ENCODE results near the gene C1orf226.
"Not testable (repeated sequence)": the region's sequence is repeated elsewhere in the genome, so short reads cannot be mapped to it uniquely, and the experiment has no call there.

C1orf226 gene

DNA sequence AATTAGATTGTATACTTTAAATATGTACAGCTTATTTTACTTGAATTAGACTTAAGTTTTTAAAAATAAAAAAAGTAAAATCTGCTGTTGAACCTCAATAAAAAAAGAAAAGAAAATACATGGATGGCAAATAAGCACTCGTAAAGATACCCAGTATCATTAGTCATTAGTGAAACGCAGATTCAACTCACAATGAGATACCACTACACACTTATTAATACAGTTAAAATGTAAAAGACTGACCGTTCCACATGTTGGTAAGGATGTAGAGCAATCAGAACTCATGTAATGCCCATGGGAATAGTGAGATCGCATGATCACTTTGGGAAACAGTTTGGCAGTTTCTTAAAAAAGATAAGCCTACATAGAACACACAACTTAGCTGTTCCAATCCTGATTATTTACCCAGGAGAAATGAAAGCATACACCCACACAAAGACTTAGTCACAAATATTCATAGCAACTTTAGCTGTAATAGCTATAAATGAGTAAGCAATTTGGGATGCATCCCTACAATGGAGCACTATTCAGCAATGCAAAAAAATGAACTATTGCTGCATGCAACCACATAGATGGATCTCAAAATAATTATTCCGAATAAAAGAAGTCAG is 23.1 kb downstream of the C1orf226 start:
- DNase-seq (ENCODE audit: low read depth in 1 of 2, low spot score in 1 of 2) = no peak

DNA sequence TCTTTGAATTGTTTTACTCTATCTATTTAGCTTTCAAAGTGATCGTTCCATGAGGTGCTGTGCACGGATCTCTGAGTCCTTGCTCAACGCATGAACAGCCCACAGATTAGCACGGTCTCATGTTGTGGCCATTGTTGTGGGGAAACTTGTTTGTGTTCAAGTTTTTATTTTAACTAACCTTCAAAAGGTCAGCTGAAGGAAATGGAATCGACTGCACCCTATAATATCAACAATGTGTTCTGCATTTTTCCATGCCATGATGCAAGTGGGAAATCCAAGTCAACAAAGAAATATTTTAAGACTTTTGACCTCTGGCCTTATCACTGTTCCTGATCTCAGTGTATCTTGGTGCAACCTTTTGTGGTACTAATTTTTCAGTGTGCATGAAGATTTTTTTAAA is 24.3 kb downstream of the C1orf226 start:
- no peak for DNase-seq (ENCODE audit: low read depth in 1 of 2, low spot score in 1 of 2)

DNA sequence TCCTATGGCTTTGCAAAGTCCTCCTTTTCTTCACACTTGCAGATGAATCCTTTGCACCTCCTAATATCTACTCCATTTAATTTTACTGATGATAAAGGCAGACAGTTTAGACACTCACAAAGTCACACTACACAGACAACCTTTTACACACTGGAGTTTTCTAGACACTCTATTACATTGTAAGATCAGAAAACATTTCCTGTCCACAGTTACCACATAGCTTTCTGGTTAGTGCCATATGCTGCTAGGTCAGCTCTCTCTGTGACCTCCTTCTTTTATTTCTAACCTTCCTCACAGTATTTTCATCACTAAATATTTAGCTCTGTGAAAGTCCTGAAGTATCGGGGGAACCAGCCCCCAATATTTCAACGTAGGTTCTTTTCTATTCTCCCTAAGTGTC is 25.3 kb downstream of the C1orf226 start:
- no peak for DNase-seq (ENCODE audit: low read depth in 1 of 2, low spot score in 1 of 2)

DNA sequence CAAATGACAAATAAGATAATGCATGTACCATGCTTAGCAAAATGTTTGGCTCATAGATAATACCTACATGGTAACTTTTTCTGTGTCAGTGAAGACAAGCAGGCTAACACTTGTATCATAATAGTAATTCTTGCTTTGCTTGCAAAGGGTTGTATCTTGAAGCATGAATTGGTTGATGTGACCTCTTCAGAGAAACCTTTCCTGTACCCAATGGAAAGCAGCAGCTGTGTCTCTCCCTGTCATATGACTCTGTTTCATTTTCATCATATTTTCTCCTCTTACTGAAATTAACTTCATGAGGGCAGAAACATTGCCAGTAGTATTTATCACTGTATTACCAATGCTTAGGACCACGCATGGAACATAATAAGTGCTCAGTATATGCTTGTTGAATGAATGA is 26.0 kb downstream of the C1orf226 start:
- DNase-seq (ENCODE audit: low read depth in 1 of 2, low spot score in 1 of 2) = no peak

DNA sequence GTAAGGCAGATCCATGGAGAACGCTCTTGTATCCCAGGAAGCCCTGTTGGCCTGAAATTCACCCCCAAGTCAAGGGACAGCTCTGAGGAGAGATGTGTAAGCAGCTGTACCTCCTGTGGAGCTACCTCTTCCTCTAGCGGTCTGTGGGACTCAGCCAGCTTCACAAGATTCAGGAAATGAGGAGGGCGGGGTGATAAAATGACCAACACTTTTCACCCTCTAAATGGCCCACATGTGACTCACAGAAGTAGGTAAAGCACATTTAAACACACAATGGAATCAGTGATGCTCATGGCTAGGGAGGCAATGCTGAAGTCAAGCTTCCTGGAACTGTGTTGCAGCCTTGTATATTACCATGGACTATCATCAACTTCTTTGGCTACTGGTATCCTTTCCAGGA is 30.5 kb downstream of the C1orf226 start, which contains the start of gene SH2D1B:
Gene SH2D1B (minus strand): TSS at position 135 of the 400 bp plus-strand sequence. CDS start 120 bp downstream, at position 15.
- DNase-seq (ENCODE audit: low read depth in 1 of 2, low spot score in 1 of 2) = no peak

DNA sequence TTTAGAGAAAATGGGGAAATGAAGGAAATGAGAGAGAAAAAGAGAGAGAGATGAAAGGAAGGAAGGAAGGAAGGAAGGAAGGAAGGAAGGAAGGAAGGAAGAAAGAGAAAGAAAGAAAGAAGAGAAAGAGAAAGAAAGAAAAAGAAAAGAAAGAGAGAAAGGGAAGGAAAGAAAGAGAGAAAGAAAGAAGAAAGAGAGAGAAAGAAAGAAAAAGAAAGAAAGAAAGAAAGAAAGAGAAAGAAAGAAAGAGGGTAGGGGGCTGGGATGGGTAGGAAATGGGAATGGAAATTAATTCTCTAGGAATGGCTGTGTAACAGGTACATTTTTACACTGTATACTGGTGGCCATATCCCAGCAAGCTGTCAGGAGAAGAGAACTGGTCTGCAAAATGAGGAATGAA is 34.7 kb downstream of the C1orf226 start:
- DNase-seq (ENCODE audit: low read depth in 1 of 2, low spot score in 1 of 2) = no peak

DNA sequence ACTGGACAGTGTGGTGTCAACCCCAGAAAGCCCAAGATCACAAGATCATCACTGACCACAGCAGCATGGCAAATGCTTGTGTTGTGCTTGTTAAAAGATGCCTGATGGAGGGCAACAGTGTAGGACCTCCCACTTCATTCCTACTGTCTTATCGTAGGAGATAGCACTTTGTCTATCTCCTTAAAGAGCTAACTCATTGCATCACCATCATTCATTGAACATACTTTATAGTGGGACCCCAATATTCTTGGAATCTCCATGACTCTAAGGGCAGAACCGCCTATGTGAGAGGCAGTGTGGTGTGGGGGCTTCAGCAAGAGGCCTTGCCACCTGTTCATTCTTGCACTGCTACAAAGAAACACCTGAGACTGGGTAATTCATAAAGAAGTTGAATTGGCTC is 35.4 kb downstream of the C1orf226 start:
- no peak for DNase-seq (ENCODE audit: low read depth in 1 of 2, low spot score in 1 of 2)

DNA sequence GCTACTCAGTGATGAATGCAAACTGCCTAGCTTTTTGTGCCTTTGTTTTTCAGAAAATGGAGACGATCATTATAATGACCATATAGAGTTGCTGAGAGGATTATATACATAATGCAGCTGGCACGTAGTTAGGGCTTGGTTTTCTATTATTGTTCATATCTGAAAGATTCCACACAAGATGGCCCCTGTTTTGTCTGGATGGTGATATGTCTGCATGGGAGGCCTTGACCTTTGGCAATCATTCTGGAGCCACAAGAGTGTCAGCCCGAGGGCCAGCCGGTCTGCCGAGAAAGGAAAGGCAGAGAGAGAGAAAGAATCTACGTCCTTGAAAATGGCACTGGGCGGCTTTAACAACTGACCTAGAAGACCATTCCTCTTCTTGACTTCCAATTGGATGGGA is 36.1 kb downstream of the C1orf226 start:
- DNase-seq (ENCODE audit: low read depth in 1 of 2, low spot score in 1 of 2) = no peak

DNA sequence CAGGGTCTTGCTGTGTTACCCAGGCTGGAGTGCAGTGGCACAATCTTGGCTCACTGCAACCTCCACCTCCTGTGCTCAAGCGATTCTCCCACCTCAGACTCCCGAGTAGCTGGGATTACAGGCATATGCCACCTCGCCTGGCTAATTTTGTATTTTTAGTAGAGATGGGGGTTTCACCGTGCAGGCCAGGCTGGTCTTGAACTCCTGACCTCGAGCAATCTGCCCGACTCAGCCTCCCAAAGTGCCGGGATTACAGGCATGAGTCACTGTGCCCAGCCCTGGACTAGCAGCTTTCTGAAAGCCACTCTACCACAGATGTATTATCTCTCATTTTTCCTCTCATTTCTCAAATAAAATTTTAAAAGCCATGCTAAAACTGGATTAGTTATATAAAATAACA is 37.1 kb downstream of the C1orf226 start:
- not testable (repeated sequence) for DNase-seq (ENCODE audit: low read depth in 1 of 2, low spot score in 1 of 2)

DNA sequence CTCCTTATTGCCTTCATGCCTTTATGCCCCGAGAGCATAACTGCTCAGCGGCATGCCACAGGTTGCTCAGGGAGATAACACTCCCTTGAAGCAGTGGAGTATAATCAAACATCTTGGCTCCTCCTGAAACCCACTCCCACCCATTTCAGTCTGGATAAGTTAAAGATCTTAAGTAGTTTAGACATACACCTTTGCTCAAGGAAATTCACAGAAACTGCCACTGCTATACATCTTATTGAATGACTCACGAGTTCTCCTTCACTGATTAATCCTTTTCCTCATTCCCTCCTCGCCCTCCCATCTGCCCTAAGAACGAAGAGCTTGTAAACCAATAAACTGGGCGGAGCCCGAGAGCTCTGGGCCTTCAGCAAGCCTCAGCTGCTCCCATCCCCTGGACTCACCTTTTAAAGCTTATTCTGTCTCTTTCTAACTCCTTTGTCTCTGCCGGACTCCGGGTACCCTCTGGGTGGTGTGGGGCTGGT is 38.0 kb downstream of the C1orf226 start:
- not testable (repeated sequence) for DNase-seq (ENCODE audit: low read depth in 1 of 2, low spot score in 1 of 2)

DNA sequence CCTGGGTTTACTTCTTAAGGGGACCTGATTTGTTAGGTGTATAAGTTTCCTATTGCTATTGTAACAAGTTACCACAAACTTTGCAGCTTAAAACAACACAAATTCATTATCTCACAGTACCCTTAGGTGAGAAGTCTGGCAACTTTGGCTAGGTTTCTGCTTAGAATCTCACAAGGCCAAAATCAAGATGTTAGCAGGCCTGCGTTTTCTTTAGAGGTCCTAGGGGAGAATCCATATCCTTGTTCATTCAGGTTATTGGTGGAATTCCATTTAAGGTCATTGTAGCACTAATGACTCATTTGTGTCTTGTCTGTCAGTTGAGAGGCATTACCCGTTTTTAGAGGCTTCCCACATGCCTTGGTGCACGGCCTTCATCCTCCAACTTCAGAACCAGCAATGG is 38.6 kb downstream of the C1orf226 start:
- DNase-seq (ENCODE audit: low read depth in 1 of 2, low spot score in 1 of 2) = no peak

DNA sequence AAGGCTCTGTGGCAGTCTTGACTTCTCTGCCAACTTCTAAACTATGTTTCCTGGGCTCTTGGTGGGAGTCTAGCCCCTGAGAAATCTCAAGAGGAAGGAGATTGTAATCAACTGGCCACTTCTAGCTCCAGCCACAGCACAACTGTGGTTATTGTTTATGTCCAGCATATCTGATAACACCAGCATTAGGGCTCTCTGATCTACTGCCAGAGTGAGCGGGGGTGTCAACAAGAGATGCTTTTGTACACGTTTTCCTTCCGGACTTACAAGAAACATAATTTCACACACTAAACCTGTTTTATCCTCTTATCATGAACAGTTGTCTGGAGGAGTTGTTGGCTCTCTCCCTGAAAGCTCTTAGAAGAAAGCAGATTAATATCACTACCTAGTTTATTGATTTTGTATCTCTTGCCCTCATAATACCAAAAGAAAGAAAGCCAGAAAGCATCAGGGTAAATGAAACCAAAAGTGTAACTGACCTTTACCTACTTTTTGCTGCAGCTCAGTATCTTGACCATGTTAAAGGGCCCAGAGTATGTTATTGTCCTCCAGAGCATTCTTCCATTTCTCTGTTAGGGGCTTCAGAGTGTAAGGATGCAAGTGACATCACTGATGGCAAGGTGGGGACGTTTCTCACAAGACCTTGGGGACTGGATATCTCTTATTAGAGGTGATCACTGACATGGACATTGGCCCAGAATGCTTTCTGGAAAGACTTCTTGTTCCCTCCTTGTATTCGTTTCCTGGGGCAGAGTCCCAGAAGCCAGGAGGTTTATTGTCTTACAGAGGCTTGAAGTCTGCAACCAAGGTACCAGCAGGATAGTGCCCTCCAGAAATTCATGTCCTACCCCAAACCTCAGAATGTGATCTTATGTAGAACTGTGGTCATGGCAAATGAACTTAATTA is 40.0 kb downstream of the C1orf226 start:
- DNase-seq (ENCODE audit: low read depth in 1 of 2, low spot score in 1 of 2) = no peak

DNA sequence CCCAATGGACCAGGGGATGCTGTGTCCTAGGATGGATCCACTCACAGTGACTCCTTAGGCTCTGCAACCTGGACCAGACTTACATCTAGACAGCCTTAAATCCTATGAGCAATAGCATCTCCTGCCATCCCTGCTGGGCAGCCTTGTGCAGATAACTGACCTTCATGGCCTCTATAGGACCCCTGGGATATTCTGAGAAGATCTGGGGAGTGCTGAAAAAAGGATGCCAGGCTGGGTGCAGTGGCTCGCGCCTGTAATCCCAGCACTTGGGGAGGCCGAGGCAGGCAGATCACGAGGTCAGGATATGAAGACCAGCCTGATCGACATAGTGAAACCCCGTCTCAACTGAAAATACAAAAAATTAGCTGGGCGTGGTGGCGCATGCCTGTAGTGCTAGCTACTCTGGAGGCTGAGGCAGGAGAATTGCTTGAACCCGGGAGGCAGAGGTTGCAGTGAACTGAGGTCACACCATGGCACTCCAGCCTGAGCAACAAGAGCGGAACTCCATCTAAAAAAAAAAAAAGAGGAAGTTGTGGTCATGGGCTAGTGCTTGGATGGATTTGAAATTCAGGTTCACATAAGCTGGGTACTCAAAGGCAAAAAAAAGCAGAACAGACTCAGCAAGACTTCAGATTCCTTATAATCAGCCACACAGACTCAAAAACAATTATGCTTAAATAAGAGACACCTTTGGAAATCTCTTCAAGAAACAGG is 41.3 kb downstream of the C1orf226 start:
- DNase-seq (ENCODE audit: low read depth in 1 of 2, low spot score in 1 of 2) = no peak

DNA sequence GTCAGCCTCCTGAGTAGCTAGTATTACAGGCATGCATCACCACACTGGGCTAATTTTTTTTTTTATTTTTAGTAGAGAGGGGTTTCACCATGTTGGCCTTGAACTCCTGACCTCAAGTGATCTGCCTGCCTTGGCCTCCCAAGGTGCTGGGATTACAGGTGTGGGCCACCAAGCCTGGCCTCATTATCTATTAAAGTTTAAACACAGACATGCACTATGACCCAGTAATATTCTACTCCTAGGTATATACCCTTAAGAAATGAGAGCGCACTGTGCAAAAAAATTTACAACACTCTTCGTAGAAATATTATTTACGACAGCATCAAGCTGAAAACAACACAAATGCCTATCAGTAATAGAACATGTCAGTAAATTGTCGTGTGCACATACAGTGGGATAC is 49.1 kb downstream of the C1orf226 start:
- DNase-seq (ENCODE audit: low read depth in 1 of 2, low spot score in 1 of 2) = no peak

DNA sequence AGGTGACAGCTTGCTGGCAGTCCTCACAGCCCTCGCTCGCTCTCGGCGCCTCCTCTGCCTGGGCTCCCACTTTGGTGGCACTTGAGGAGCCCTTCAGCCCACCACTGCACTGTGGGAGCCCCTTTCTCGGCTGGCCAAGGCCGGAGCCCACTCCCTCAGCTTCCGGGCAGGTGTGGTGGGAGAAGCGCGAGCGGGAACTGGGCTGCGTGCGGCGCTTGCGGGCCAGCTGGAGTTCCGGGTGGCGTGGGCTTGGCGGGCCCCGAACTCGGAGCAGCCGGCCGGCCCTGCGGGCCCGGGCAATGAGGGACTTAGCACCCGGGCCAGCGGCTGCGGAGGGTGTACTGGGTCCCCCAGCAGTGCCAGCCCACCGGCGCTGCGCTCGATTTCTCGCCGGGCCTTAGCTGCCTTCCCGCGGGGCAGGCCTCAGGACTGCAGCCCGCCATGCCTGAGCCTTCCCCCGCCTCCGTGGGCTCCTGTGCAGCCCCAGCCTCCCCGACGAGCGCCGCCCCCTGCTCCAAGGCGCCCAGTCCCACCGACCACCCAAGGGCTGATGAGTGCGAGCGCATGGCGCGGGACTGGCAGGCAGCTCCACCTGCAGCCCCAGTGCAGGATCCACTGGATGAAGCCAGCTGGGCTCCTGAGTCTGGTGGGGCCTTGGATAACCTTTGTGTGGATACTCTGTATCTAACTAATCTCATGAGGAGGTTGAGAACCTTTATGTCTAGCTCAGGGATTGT is 51.6 kb downstream of the C1orf226 start:
- not testable (repeated sequence) for DNase-seq (ENCODE audit: low read depth in 1 of 2, low spot score in 1 of 2)
